Suprapubic skin (tissue), 4 donors: Measurements from ENCODE around the gene DPP10.

ENCODE experiments used
- POLR2A ChIP-seq, 2 donors: fragments of 450-650 bp; IDR thresholded peaks; one replicate each; pipeline ENCODE4 v1.6.1; 2017; ENCODE audit warnings: antibody characterized with exemption in 2 of 2, mild to moderate bottlenecking in 2 of 2, moderate library complexity in 2 of 2
- POLR2AphosphoS5 ChIP-seq, 3 donors: sonication (generic); formaldehyde crosslinking; IDR thresholded peaks; one replicate each; pipeline ENCODE4 v1.6.1; 2017; ENCODE audit warnings: antibody characterized with exemption in 3 of 3
- TF ChIP-seq, protein P1 (sequence below), 2 donors: fragments of 200-600 bp in 1 of 2; fragments of 450-650 bp in 1 of 2; sonication (generic) in 1 of 2; IDR thresholded peaks; one replicate each; pipeline ENCODE4 v1.5.1; 2016 to 2019; ENCODE audit warnings: antibody characterized with exemption in 2 of 2, mild to moderate bottlenecking in 1 of 2, moderate library complexity in 1 of 2

DNA sequence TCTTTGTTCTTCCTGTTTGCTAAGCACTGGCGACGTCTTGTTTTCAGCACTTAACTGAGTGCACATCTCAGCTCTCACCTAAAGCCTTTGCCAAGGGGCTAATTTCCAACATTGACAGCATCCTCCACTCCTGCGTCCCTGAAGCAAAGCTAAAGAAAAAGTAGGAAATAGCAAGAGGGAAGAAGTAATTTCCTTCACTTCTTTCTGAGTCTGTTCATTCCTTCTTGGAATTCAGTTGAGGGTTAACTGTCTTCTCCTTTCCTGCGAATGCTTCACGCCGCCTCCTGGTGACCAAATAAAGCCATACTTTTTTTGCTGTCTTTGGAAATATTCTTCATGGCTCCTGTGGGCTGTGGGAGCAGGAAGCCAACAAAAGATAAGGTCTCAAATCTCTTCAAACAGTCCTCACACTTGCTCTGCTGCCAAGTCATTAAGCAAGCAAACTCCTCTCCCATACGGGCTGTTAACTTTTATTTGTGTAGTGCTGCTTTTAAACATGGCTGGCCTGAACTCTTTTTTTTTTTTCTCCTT is 100.9 kb downstream of the DPP10 start:
- TF ChIP-seq, protein P1, sequence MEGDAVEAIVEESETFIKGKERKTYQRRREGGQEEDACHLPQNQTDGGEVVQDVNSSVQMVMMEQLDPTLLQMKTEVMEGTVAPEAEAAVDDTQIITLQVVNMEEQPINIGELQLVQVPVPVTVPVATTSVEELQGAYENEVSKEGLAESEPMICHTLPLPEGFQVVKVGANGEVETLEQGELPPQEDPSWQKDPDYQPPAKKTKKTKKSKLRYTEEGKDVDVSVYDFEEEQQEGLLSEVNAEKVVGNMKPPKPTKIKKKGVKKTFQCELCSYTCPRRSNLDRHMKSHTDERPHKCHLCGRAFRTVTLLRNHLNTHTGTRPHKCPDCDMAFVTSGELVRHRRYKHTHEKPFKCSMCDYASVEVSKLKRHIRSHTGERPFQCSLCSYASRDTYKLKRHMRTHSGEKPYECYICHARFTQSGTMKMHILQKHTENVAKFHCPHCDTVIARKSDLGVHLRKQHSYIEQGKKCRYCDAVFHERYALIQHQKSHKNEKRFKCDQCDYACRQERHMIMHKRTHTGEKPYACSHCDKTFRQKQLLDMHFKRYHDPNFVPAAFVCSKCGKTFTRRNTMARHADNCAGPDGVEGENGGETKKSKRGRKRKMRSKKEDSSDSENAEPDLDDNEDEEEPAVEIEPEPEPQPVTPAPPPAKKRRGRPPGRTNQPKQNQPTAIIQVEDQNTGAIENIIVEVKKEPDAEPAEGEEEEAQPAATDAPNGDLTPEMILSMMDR (IDR thresholded peaks at IDR 0.05) = peak in 1 of 2 donors; percentile 9
- TF ChIP-seq POLR2A (IDR thresholded peaks at IDR 0.05) (no peak), POLR2AphosphoS5 (IDR thresholded peaks at IDR 0.05) (no peak)
